Prostate gland (tissue), 2 donors: ENCODE data around the gene DCC. TPM values are rescaled to one million over a fixed set of nuclear protein-coding genes. Genes with fewer than 3 reads are reported as not detected.
"Not testable (repeated sequence)": the region's sequence is repeated elsewhere in the genome, so short reads cannot be mapped to it uniquely, and the experiment has no call there.

ENCODE experiments used
- DNase-seq: peaks from one replicate; pipeline ENCODE4 v3.0.0-alpha.2; 2019; ENCODE audit warnings: low spot score
- H3K27ac ChIP-seq, 2 donors: fragments of 200-600 bp; sonication (generic); 2 replicates each; pipeline ENCODE4 v1.5.1; 2017 to 2019
- H3K27me3 ChIP-seq: fragments of 200-600 bp; sonication (generic); replicated peaks from 2 replicates; pipeline ENCODE4 v1.5.1; 2019; ENCODE audit not compliant: insufficient read depth
- H3K36me3 ChIP-seq, 2 donors: fragments of 200-600 bp; sonication (generic); 1 replicate in 1 of 2; 2 replicates in 1 of 2; pipeline versions ENCODE4 v1.5.1 to v1.8.1; 2017 to 2019
- H3K4me1 ChIP-seq: fragments of 200-600 bp; sonication (generic); replicated peaks from 2 replicates; pipeline ENCODE4 v1.5.1; 2019
- H3K4me3 ChIP-seq, 2 donors: fragments of 200-600 bp; sonication (generic); 2 replicates each; pipeline ENCODE4 v1.5.1; 2017 to 2019
- H3K9me3 ChIP-seq: fragments of 200-600 bp; sonication (generic); 2 replicates; pipeline ENCODE4 v1.5.1; 2017
- POLR2A ChIP-seq: fragments of 450-650 bp; IDR thresholded peaks from one replicate; pipeline ENCODE4 v1.6.1; 2016; ENCODE audit warnings: antibody characterized with exemption, mild to moderate bottlenecking
- POLR2AphosphoS5 ChIP-seq: sonication (generic); formaldehyde crosslinking; IDR thresholded peaks from one replicate; pipeline ENCODE4 v1.6.1; 2017; ENCODE audit warnings: antibody characterized with exemption
- WGBS: methylation state at CpG from one replicate; pipeline ENCODE4 v1.1.5; 2018; 5-methylcytosine and 5-hydroxymethylcytosine counted together
- intact Hi-C: fragments of 100-400 bp; cut with DNase I; formaldehyde crosslinking; loops from one replicate; pipeline ENCODE4 v1.14.2; 2022
- total RNA-seq, 2 donors: library from RNA; depleted of rRNA; stranded (reverse); fragments of >200 nt; gene quantifications; one replicate each; pipeline ENCODE4 v1.1.0, GENCODE V29; 2016
- TF ChIP-seq, protein P1 (sequence below), 4 experiments: fragments of 200-600 bp in 2 of 4; fragments of 450-650 bp in 2 of 4; sonication (generic) in 2 of 4; IDR thresholded peaks; 1 replicate in 3 of 4; 2 replicates in 1 of 4; pipeline ENCODE4 v1.5.1; 2016 to 2019; ENCODE audit warnings: antibody characterized with exemption in 4 of 4, mild to moderate bottlenecking in 2 of 4, moderate library complexity in 2 of 4

Gene DCC
- total RNA-seq, 2 donors from 2014 or later: 0.55 to 3.7 TPM

DNA sequence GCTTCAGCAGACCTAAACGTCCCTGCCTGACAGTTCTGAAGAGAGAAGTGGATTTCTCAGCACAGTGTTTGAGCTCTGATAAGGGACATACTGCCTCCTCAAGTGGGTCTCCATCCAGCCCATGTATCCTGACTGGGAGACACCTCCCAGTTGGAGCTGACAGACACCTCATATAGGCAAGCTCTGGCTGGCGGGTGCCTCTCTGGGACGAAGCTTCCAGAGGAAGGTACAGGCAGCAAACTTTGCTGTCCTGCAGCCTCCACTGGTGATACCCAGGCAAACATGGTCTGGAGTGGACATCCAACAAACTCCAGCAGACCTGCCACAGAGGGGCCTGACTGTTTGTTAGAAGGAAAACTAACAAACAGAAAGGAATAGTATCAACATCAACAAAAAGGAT is 1156.0 kb downstream of the DCC start:
- TF ChIP-seq, protein P1, sequence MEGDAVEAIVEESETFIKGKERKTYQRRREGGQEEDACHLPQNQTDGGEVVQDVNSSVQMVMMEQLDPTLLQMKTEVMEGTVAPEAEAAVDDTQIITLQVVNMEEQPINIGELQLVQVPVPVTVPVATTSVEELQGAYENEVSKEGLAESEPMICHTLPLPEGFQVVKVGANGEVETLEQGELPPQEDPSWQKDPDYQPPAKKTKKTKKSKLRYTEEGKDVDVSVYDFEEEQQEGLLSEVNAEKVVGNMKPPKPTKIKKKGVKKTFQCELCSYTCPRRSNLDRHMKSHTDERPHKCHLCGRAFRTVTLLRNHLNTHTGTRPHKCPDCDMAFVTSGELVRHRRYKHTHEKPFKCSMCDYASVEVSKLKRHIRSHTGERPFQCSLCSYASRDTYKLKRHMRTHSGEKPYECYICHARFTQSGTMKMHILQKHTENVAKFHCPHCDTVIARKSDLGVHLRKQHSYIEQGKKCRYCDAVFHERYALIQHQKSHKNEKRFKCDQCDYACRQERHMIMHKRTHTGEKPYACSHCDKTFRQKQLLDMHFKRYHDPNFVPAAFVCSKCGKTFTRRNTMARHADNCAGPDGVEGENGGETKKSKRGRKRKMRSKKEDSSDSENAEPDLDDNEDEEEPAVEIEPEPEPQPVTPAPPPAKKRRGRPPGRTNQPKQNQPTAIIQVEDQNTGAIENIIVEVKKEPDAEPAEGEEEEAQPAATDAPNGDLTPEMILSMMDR (IDR thresholded peaks at IDR 0.05): no peak
- TF ChIP-seq POLR2A: no peak
- TF ChIP-seq POLR2AphosphoS5: no peak
- H3K9me3 ChIP-seq: no peaks in the 10 kb centered on the region
- intact Hi-C loops: no loop called here
- WGBS: 61% methylated on average over 3 of the region's 3 CpGs
- no peaks in the 10 kb centered on the region for H3K27me3 ChIP-seq
- no peak for DNase-seq
- no peaks in the 10 kb centered on the region for H3K36me3 ChIP-seq
- no peaks in the 10 kb centered on the region for H3K4me1 ChIP-seq
- no peak overlapping the region for H3K4me3 ChIP-seq
- H3K27ac ChIP-seq: no peak overlapping the region

DNA sequence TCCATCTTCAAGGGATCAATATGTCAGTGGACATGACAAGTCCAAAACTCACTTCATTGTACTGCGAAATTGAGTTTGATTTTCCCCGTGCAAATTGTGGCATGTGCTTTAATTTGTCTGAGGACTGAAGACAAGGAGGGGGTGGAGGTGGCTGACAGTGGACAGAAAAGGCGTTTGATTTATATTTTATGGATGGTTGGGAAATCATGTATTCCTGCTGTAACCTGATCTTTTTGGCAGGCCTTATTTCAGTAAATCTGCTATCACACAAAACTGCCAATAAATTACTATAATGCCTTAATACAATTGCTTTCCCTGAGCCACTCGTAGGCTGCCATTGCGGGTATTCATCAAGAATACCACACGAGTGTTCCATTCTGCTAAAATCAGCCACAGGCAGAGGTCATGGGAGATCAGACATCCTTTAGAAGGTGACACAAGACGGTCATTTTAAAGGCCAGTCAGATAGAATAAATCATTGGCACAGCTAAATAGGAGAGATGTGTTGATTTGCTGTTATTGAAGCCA is 1164.0 kb downstream of the DCC start:
- intact Hi-C loops: no loop called here
- no peaks in the 10 kb centered on the region for H3K4me1 ChIP-seq
- no peak overlapping the region for H3K4me3 ChIP-seq
- H3K27me3 ChIP-seq: no peaks in the 10 kb centered on the region
- no peak for TF ChIP-seq POLR2AphosphoS5
- TF ChIP-seq, protein P1 (IDR thresholded peaks at IDR 0.05): no peak
- no peak for TF ChIP-seq POLR2A
- H3K36me3 ChIP-seq: no peaks in the 10 kb centered on the region
- no peak overlapping the region for H3K27ac ChIP-seq
- no peak for DNase-seq
- H3K9me3 ChIP-seq: no peaks in the 10 kb centered on the region
- WGBS: 53% methylated on average over 7 of the region's 7 CpGs

DNA sequence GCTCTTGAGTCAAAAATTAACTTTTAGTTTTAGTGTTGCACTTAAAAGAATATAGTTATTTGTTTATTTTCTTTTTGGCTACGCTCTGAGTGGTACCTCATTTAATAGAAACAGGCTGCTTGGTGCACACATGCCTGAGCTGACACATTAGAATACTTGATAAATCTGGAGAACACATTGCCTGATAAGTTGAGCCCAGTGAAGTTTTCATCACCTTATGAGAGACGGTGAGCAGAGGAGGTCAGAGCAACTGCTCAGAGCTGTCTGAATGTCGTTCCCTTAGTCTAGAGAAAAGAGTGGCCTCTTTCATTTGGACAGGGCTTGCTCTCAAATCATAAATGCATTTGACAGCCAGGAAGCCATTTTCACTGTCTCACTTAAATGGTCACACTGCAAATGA is 1168.5 kb downstream of the DCC start:
- no peak overlapping the region for H3K4me3 ChIP-seq
- intact Hi-C loops: no loop called here
- H3K4me1 ChIP-seq: no peaks in the 10 kb centered on the region
- no peaks in the 10 kb centered on the region for H3K36me3 ChIP-seq
- DNase-seq: no peak
- no peaks in the 10 kb centered on the region for H3K9me3 ChIP-seq
- H3K27ac ChIP-seq: no peak overlapping the region
- TF ChIP-seq, protein P1 (IDR thresholded peaks at IDR 0.05): no peak
- TF ChIP-seq POLR2AphosphoS5 (no peak), POLR2A (no peak)
- H3K27me3 ChIP-seq: no peaks in the 10 kb centered on the region
- 86% methylated on average over 3 of the region's 3 CpGs for WGBS

DNA sequence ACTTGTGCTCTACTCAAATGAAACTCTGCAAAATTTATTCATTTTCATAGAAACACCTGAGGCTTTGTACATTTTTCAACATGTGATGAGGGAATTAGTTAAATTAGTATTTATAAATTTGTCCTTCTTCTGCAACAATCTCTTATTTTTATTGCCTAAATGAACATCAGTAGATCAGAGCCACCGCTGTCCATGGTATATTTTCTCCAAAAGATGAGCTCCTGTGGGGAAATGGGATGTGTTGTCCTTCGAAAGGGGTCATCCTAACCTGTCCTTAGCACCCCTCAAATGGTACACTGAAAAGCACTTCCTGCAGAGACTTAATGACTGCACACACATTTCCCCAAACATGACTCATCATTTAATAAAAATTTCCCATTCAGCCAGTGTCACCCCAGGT is 1169.9 kb downstream of the DCC start:
- H3K27me3 ChIP-seq: no peaks in the 10 kb centered on the region
- H3K36me3 ChIP-seq: no peaks in the 10 kb centered on the region
- H3K27ac ChIP-seq: no peak overlapping the region
- WGBS: 77% methylated on average over 2 of the region's 2 CpGs
- H3K4me1 ChIP-seq: no peaks in the 10 kb centered on the region
- DNase-seq: no peak
- H3K9me3 ChIP-seq: no peaks in the 10 kb centered on the region
- no peak overlapping the region for H3K4me3 ChIP-seq
- intact Hi-C loops: no loop called here
- TF ChIP-seq POLR2AphosphoS5 (no peak), POLR2A (no peak)
- TF ChIP-seq, protein P1 (IDR thresholded peaks at IDR 0.05): no peak

DNA sequence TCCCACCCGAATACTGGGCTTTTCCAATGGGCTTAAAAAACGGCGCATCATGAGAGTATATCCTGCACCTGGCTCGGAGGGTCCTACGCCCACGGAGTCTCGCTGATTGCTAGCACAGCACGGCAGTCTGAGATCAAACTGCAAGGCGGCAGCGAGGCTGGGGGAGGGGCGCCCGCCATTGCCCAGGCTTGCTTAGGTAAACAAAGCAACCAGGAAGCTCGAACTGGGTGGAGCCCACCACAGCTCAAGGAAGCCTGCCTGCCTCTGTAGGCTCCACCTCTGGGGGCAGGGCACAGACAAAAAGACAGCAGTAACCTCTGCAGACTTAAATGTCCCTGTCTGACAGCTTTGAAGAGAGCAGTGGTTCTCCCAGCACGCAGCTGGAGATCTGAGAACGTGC is 1171.7 kb downstream of the DCC start:
- H3K36me3 ChIP-seq, H3K9me3 ChIP-seq, H3K27me3 ChIP-seq, H3K4me3 ChIP-seq, H3K4me1 ChIP-seq, intact Hi-C loops, H3K27ac ChIP-seq, DNase-seq: not testable (repeated sequence)
- 63% methylated on average over 8 of the region's 15 CpGs for WGBS
